Measurements from ENCODE around the gene CBX8.

DNA sequence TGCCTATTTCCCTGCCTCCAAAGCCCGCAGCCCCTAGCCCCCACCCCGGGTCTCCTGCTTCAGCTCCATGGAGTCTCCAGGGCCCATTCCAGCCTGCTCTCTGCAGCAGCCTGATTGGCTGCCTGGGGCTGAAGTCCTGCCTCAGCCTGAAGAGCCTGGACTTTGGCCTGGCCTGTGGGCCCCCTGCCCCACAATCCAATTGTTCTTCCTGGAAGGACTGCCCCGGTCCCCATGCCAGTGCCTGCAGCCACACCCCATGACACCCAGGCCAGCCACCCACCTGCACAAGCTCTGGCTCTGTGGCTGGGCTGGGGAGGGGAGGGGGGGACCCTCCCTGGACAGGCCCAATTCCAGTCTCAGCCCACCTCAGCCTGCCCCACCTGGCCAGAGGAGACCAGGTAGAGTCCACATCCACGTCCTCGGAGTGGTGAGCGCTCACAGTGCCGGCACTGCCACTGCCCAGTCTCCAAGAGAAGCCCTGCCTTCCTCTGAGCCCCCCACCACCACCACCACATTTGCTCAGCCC lies 53.9 kb downstream of the CBX8 start:
- TF ChIP-seq POLR2A (IDR thresholded peaks at IDR 0.05) (no peak), CTCF (IDR thresholded peaks at IDR 0.05) (no peak)

All from body of pancreas (tissue), 4 donors.